Measurements from ENCODE around the gene KREMEN1.

The KREMEN1 gene

DNA sequence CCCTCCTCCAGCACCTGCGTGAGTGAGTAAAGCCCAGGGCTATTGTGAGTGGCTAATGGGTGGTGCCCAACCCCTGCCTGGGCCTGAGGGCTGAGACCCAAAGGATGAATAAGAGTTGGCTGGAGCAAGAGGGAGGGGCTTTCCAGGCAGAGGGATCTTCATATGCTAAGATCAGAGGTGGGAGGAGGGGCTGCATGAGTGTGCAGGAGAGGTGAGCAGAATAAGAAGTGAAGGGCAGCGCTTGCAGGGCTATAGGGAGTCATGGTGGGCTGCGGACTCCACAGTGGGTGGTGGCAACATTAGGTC, 136.7 kb downstream of the KREMEN1 start:
- no peak for DNase-seq

DNA sequence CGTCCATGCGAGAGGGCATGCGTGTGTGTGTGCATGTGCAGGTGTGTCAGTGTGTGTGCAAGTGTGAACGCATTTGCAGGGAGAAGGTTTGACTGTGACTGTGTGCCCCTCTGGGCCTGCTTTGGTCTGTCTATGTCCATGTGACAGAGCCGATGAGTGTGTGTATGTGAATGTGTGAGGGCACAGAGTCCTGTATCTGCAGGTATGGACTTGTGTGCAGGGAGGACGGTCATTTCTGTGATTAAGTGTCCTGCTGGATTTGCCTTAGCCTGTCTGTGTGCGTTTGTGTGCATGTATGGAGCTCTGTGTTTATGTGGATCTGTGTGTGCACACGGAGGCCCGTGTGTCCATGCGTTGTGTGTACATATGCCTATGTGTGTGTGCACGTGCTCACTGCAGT, 138.2 kb downstream of the KREMEN1 start:
- DNase-seq = no peak

DNA sequence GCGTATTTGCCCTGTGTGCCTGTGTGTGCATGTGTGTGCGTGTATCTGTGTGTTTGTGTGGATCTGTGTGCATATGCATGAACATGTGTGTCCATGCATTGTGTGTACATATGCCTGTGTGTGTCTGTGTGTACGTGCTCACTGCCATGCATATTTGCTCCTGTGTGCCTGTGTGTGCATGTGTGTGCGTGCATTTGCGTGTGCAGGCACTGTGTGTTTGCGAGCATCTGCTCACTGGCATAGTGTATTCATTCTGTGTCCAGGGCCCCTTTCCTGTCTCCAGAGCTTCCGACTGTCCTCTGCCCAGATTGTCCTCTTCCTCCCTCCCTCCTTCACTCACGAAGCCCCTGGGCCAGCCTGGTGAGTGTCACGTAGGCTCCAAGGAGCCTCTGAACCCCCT, 138.6 kb downstream of the KREMEN1 start:
- DNase-seq = no peak

DNA sequence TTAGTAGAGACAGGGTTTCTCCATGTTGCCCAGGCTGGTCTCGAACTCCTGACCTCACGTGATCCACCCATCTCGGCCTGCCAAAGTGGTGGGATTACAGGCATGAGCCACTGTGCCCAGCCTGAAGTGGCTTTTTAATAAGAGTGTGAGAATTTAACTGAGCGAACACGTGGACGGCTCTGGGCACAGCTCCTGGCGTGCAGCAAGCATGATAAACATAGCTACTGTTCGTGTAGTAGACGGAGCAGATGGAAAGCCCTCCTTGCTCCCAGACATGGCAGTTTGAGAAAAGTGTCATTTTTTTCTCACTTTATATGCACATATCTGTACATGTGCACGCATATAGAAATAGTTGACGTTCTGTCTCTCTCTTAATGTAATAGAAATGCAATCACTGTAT, 139.9 kb downstream of the KREMEN1 start:
- no peak for DNase-seq

DNA sequence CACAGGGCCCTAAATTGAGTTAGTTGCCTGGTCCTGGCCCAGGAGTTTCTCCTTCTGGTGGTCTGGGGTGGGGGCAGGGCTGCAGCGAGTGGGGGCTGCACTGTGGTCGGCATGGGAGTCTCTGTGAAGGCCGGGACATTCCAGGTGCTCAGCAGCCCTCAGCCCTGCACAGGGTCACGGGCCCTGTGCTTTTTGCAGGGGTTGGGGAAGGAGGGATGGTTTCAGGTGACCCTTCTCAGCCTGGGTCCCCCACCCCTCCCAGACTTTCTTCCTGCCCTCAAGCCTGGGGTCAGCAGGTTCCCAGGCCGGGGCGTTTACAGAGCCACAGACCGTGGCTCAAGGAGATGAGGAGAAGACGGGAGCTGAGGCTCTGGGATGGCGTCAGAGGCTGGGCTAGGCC, 140.7 kb downstream of the KREMEN1 start:
- DNase-seq = no peak

DNA sequence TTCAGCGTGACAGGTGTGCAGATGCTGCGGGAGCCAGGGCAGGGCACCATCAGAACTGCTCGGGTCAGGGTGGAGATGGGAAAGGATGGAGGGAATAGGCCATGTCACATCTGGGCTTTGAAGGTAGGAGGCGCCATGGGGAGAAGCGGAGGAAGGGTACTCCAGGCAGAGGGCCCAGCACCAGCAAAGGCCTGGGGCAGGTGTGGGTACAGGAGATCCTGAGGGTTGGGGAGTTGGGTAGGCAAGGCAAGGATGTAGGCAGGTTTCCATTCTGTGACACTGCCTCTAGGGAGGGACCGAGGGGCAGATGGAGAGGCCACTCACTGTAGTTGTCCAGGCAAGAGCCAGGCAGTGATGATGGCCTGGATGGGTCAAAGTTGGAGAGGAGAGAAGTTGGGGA, 141.4 kb downstream of the KREMEN1 start:
- no peak for DNase-seq

DNA sequence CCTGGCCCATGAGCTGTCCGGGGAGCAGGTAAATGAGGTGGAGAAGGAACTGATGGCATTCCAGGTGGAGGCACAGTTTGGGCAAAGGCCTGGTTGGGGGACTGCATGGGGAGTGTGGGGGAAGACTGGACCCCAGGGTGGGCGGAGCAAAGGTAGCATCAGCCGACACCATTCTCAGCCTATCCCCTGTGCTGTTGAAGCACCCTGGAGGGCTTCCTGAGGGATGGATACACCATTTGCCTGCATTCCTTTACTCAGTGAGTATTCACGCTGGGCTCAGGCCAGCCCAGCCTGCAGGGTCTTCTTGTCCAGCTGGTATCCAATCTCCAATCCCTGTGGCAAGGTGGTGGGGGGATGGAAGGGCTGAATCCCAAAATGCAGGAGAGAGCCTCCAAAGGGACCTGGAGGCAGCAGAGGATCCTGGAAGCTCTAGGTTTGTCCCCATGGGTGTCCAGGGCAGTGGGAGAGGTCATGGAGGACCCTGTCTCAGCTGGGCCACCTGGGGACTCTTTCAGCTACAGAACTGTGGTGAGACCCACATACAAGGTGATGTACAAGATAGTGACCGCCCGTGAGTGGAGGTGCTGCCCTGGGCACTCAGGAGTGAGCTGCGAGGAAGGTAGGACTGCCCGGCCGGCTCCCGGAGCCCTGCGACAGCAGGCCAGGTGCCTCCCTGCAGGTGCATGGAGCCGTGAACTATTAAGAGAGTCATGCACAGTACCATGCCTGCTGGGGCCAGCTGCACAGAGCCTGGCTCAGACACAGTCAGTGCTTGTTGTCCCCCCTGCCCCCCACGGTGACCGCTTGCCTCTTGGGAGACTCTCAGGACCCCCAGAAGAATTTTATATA, 142.4 kb downstream of the KREMEN1 start:
- no peak for DNase-seq

DNA sequence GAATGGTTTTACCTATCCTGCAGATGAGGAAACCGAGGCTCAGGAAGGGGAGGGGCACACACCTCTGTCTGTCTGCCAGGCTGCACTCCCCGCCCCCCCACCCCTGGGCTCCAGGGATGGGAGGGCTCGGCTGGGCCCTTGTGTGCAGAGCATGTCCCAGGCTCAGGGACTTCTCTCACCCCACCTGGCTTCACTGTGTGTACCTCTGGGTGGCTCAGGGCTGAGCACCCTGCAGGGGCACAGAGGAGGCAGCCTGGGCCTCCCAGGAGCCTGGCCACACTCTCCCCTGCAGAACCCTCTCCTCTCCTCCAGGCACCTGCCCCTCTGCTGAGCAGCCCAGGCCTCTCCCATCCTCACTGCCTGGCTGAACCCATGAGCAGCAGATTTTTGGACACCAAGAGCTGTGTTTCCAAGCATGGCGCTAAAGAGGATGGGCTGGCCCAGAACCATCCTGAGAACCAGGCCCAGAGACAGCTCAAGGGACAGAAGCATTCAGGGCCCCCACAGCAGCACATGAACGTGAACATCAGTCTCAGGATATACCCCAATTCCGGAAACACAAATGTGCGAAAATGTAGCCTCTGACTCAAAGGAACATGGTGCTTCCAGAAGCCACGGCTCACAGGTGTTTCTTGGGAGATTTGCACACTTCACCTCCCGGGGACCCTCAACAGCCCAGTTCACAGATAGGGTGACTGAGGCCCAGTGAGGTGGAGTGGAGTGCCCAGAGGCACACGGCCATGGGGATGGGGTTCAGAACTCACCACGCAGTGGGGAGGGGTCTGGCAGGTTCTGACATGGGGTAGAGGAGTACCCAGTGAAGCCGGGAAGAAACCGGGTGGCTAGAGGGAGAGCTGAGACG, 143.4 kb downstream of the KREMEN1 start:
- no peak for DNase-seq

DNA sequence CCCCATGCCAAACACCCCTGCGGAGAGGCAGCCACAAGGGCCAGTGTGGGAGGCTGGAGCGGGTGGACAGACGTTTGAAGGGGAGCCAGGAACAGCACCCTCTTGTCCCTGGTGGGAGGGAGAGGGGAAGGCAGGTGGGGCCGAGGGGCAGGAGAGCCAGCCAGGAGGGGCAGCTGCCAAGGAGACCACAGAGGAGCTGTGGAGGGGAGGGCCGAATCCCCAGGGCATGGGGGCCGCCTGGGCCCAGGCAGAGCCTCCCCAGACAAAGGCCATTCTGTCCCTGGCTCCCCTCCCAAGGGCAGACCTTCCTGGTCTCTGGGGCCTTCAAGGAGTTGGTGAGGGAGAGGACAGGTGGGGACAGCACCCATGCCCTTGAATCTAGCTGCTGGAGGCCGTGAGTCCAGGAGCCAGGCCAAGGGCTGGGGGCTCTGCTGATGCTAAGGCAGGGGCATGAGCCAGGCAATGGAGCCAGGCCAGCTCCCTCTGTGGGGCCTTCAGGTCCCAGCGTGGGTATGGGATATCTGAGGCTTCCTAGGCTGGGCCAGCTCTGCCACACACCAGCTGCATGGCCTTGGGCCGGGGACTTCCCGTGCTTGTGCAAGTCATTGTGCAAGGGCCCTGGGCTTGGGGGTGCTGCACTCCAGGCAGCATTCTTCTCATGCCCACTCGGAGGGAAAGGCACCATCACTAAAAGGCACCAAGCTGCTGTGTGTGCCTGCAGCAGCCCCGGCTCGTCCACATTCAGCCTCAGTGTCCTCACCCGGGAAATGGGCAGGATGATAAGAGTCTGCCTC, 144.2 kb downstream of the KREMEN1 start:
- no peak for DNase-seq

All from NCI-H774 (cell line).